GM18870 (cell line): ENCODE data around the gene INSL3.
A peak's percentile ranks its signal among the peaks of the same experiment; 100 is the strongest.

Experiments used
- ATAC-seq: cut with Tn5 transposase; IDR thresholded peaks from one replicate; pipeline ENCODE4 v1.9.1; 2021; ENCODE audit warnings: moderate library complexity; ENCODE audit not compliant: unreplicated experiment

The INSL3 gene, protein sequence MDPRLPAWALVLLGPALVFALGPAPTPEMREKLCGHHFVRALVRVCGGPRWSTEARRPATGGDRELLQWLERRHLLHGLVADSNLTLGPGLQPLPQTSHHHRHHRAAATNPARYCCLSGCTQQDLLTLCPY

DNA sequence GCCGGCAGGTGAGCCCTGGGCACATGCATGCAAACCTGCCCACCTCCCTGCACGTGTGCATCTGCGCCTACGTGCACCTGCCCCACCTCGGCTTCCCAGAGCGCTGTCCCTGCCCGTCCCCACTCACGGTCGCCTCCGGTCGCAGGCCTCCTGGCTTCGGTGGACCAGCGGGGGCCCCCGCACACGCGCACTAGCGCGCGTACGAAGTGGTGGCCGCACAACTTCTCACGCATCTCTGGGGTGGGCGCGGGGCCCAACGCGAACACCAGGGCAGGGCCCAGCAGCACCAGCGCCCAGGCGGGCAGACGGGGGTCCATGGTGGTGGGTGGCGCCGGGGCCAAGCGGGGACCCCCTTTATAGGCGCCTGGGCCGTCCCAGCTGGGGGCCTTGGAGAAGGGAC lies at the start of gene INSL3:
Gene INSL3 (minus strand): TSS at position 330 of the 400 bp plus-strand sequence. CDS start 13 bp downstream, at position 317.
- no peak for ATAC-seq

DNA sequence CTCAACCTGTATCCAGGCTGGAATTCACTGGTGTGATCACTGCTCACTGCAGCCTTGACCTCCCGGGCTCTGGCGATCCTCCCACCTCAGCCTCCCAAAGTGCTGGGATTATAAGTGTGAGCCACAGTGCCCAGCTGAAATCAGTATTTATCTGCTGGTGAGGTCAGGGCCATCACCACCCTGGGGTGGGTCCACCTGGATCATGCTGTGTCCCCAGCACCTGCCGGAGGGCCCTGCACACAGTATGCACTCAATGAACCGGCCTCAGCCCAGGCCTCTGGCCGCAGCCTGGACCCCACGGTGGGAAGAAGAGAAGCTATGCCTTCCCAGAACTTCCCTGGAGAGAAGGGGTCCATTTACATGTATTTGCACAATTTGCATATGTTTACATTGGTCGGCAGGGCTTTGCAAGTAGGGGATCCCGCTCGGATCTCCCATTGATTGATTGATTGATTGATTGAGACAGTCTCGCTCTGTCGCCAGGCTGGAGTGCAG lies 47.8 kb upstream of the INSL3 start:
- no peak for ATAC-seq

DNA sequence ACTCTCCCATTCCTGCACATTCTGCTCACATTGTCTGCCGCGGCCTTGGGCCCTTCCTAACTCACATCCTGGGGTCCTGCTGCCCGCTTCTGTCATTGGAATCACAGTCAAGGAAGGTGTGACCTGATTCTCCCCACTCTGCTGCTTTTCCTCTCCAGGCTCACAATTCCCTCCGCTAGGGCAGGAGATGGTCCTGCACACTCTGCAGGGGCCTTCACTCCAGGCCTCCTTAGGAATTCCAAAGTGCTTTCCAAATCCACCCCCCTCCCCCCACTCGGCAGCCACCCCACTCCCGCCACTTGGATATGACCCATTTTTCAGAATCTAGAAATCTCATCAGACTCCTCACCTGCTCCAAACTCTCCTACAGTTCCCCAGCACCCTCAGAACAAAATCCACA lies 47.4 kb upstream of the INSL3 start:
- ATAC-seq: no peak

DNA sequence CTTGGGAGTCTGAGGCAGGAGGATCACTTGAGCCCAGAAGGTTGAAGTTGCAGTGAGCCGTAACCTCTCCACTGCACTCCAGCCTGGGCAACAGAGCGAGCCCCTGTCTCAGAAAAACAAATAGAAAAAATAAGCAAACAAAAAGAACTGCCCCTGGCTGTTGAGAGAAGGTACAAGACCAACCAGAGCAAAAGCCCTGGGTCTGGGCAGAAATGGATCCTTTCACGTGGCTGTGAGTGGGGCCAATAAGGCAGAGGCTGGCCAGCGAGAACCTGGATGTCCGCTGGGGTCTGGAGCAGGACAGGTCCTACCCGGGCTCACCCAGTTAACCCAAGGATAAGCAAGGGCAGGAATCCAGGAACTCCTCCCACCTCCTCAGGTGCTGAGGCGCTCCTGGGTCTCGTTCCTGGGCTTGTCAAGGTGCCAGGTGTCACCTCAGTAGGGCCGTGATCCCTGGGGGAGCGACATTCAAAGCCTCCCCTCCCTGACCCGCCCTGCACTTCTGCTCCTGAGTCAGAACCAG lies 45.7 kb upstream of the INSL3 start:
- no peak for ATAC-seq

DNA sequence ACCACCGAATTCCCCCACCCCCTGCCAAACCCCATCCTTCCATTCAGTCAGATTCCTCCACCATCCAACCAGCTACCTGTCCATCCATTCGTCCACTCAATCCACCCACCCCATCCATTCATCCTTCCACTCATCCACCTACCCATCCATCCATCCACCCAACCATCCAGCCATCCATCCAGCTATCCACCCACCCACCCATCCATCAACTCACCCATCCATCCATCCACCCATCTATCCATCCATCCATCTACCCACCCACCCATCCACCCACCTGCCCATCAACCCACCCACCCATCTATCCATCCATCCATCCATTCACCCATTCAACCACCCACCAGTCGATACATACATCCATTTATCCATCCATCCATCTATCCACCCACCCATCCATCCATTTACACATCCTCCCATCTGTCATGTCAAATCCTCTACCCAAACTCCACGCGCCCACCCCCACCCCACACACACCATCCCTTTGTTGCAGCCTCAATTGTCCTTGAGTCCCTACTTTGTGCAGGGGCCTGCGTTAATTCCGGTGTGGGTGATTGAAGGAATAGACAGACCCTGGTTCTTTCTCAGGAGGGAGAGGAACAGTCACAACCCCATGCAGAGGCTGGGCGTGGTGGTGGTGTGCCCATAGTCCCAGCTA lies 45.1 kb upstream of the INSL3 start:
- ATAC-seq: no peak

DNA sequence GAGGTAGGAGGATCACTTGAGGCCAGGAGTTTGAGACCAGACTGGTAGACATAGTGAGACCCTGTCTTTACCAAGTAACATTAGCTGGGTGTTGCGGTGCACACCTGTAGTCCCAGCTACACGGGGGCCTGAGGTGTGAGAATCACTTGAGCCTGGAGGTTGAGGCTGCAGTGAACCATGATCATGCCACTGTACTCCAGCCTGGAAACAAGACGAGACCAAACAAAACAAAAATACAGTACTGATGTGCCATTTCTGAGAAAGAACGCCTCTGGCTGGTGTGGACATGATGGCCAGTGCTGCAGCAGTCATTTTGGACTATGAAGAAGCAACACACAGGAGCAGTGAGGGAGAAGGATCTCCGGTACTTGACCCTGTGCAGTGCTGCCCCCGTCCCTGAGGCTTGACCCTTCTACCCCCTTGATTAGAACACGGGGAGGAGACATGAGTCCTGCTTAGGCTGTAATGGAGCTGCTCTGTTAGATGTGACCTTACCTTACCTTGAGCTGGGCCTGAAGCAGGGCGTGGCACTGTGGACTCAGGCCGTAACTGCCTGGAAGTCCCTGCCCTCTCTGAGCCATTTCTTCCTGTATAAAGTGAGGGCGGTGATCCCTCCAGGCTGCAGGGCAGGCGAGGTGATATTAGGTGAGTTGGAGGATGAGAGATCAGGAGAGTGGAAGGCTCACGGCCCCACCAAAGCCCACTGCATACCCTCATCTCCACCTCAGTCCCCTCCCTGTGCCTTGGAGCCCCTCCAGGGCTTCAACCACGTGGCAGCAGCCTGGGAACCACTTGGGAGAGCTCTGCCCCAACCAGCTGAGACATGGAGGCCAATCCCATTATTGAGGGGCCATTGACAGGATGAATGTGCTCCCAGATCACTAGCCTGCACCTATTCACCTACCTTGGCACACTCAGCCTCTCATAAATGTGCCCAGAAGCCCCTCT lies 44.3 kb upstream of the INSL3 start:
- ATAC-seq: no peak

DNA sequence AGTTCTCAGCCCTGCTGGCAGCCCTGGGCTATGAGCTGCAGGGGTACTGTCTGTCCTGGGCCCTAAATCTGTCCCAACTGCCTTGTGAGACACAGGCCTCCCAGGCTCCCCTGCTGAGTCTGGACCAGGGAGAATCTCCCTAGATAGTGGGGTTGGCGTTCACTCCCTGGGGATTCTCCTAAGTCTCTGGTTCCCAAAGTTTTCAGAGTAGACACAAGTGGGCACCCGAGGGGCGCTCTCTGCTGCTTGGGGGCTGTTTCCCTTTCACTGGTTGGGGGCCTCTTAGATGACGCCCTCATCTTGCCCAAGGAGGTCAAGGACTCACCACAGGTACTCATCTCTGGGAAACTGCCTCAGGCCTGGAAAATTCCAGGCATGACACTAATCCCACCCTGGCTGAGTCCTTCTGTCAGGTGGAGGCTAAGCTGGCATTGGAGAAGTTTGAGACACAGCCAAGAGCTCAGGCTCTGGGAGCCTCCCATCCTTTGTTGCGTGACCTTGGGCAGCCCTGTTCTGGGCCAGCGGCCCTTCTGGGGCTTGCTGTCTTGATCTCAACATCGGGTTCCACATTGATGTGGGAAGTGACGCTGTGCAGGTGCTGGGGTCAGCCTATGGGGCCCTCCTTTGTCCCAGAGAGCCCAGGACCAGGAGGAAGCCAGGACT lies 42.3 kb upstream of the INSL3 start:
- no peak for ATAC-seq

DNA sequence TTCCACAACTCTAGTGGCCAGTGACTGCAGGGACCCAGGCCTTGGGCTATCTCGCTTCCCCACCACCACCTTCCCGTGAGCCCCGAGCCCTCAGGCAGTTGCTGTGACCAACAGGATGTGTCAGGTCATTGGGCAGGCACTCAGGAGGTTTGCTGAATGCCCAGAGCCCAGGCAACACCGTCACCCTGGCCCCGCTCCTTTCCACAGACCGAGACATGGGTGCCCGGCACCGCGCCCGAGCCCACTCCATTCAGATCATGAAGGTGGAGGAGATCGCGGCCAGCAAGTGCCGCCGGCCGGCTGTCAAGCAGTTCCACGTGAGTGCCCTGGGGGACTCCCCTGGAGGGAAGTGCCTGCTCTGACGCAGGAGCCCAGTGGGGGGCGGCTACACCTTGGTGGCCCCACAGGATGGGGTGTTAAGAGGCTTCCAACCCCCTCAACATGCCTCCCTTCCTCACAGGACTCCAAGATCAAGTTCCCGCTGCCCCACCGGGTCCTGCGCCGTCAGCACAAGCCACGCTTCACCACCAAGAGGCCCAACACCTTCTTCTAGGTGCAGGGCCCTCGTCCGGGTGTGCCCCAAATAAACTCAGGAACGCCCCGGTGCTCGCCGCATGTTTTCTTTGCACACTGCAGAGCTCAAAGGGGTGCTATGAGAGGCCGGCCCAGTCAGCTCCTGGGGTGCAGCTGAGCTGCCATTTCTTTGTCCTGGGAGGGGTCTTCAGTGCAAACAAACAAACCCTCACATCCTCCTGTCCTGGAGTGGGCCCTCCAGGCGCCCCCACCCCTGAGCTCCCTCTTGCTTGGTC lies 41.6 kb upstream of the INSL3 start:
- ATAC-seq: no peak

DNA sequence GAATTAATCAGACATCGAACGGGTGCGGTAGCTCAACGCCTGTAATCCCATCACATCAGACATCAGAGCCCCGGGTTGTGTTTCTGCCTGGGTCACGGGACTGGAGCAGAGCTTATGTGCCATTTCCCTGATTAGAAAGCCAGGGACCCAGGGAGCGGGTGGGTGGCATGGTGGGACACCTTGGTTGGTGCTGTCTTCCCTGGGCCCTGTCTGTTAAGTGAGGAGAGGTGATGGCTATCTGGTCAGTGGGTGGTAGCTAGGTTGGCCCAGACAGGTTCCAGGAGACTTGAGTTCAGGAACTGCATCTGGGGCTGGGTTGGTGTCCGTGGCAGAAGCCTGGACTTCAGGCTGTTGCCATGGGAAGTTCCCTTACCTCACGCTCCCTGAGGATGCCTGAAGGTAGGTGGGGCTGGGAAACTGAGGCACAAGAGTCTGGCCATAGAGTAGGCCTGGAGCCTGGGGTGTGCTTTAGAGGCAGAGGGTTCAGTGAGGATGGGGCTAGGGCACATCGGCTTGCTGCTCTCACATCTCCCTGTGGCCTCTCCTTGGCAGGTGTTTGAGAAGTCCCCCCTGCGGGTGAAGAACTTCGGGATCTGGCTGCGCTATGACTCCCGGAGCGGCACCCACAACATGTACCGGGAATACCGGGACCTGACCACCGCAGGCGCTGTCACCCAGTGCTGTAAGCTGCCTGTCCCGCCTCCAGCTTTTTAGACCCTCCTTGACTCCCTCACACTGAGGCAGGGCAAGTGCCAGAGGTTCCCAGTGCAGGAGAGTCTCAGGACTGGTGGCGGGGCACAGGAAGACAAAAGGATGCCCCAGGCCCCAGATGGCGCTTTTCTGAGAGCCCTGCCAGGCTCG lies 40.5 kb upstream of the INSL3 start:
- ATAC-seq: no peak

DNA sequence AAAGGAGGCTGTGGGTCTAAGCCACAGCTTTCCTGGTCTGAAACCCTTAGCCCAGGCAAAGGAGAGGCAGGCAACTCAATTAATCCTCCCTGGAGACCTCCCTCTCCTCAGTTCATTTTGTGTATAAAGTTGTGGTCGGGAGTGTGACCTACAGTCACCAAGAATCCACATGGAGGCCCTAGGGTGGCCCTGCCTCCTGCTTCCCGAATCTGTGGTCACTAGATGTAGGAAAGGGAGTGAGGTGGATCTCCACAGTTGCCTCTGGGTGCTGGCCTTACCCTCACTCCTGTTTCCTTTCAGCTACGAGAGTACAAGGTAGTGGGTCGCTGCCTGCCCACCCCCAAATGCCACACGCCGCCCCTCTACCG lies 39.7 kb upstream of the INSL3 start:
- no peak for ATAC-seq

DNA sequence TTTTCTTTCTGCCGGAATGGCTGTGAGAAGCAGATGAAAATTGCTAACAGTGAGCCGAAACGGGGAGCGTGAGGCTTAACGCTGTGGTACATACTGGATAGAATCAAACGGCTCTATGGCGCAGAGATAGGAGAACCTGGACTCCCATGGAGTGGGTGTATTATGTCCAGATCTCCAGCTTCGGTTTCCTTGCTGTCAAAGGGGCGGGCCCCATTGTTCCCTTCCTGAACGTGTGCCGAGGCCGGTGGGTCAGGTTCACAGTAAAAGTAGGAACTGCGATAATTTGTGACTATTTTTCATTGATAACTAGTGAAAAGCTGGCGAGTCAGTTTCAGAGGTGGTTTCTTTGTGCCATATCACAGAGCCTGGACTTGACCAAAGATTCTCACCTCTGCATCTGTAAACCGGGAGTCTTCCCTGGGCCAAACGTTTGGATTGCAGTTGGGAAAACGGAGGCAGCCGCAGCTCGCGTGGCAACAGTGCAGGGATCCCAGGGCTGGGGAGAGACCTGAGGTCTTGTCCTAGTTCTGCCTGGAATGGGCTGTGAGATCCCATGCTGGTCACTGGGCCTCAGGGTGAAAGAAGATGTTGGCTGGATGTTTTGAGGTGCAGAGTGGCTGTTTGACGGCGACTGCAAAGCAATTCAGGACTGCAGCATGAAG lies 39.1 kb upstream of the INSL3 start:
- no peak for ATAC-seq

DNA sequence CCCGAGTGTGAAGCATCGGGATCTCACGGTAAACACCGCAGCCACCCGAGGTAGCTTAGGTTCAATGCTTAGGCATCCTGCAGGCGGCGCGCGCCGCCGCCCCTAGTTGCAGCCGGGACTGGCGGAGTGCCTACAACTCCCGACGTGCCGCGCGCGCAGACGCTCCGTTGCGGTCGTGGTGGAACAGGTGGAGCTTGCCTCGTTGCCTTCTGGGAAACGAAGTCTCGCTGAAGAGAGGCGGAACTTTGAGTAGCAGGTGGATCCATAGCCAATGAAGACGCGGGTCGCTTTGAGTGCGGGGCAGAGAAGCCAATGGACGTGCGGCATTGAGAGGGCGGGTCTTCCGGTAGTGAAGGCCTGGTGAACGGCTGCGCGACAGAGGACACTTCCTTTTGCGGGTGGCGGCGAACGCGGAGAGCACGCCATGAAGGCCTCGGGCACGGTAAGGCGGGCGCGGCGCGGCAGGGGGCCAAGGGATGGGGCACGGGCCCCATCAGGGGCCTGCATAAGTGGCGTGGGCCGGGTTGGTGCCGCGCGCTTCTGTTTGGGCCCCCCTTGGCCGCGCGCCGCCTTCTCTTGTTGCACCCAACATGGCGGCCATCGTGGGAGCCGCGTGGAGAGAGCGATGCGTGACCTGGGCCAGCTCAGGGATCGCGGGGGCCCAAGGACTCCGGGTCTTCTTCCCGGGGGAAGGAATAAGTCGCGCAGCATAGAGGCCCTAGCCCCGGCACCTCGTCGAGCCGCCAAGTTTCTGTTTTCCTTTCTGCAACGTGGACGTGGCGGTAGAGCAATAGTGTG lies 38.4 kb upstream of the INSL3 start, which contains the start of gene RPL18A:
Gene RPL18A (plus strand): TSS at position 378 of the 798 bp plus-strand sequence. CDS start 47 bp downstream, at position 425.
- ATAC-seq: peak; percentile 92

DNA sequence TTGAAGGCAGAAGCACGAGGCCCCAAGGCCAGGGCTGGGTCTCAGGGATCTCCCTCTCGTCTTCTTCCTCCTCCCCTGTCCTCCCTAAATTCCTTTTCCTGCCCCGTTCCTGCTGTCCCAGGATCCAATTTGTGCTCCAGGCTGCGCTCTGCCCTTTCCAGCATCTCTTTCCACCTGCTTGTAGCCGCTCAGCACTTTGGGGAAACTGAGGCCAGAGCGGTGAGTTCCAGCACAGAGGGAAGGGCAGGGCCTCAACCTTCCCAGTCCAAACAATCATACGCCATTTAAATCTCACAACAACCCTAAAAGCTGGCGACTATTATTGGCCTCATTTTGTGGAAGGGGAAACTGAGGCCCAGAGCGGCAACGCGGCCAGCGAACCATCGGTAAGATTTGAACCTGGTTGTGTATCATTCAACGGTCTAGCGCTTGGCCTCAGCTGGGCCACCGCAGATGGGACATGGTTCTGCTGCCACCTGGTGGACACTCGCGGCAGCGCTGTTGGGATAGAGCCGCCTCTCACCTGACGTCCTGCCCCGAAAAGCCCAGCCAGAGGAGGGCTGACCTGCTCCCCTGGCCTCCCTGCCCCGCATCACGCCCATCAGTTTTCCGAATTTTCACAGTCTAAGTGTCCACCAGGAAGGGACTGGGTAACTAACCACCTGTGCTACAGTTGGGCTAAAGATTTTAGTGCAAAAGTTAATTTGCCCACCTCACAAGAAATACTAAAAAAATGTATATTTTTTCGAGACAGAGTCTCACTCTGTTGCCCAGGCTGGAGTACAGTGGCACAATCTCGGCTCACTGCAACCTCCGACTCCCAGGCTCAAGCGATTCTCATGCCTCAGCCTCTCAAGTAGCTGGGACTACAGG lies 34.2 kb upstream of the INSL3 start:
- no peak for ATAC-seq

DNA sequence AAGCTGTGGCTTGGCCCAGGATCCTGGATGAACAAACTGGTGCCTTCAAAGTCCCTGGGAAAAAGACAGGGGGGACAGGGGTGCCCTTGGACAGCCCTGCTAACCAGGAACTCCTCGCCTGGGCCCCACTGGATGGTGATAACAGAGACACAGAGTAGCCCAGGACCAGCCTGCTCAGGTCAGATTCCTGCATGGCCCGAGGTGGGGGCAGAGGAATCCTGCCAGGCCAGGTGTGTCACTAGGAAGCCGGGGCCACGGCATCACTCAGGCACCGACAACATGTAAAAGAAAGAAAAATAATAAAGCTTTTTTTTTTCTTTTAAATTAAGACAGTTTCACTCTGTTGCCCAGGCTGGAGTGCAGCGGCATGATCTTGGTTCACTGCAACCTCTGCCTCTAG lies 32.7 kb upstream of the INSL3 start:
- no peak for ATAC-seq

DNA sequence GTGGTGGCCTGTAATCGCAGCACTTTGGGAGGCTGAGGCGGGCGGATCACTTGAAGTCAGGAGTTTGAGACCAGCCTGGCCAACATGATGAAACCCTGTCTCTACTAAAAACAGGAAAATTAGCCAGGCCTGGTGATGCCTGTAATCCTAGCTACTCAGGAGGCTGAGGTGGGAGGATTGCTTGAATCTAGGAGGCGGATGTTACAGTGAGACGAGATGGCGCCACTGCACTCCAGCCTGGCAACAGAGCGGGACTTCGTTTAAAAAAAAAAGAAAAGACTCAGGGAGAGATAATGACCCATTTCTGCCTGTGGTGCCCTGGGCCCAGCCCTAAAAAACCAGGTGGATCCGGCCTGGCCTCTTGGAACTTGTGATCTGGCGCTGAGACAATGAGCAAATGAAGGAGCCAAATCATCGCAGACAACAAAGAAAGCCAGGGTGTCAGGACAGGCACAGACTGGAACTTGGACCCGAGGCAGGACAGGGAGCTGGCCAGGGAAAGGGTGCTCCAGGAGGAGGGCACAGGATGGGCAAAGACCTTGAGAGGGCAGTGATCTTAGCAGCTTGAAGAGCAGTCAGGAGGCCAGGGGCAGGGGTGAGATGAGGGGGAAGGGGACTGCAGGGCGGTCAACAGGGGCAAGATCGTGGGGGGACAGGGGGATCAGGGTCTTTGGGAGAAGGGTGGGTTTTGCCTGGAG lies 27.4 kb upstream of the INSL3 start:
- ATAC-seq: no peak
